RWPE1 (cell line): ENCODE measurements around the gene FBLN5.

Experiments
- CTCF ChIA-PET: fragments of 350-600 bp; sonication (Branson Sonifier 250); formaldehyde crosslinking; extraction: SDS; loops from one replicate; lab custom pipeline; 2021; lab: Yijun Ruan, JAX
- POLR2A ChIA-PET: fragments of 400-600 bp; formaldehyde crosslinking; extraction: SDS; loops from one replicate; lab custom pipeline; 2020; ENCODE audit warnings: antibody characterized with exemption; ENCODE audit not compliant: low non-redundant PET; lab: Yijun Ruan, JAX
- DNase-seq: peaks from one replicate; pipeline ENCODE4 v3.0.0; 2012; ENCODE audit warnings: low spot score
- H3K27ac ChIP-seq: fragments of 450-650 bp; 2 replicates; pipeline ENCODE4 v1.5.1; 2017
- TF ChIP-seq, protein P1 (sequence below): fragments of 450-650 bp; conservative IDR thresholded peaks from 2 replicates; pipeline ENCODE4 v1.5.1; 2017; ENCODE audit warnings: low read depth, mild to moderate bottlenecking

The FBLN5 gene

DNA sequence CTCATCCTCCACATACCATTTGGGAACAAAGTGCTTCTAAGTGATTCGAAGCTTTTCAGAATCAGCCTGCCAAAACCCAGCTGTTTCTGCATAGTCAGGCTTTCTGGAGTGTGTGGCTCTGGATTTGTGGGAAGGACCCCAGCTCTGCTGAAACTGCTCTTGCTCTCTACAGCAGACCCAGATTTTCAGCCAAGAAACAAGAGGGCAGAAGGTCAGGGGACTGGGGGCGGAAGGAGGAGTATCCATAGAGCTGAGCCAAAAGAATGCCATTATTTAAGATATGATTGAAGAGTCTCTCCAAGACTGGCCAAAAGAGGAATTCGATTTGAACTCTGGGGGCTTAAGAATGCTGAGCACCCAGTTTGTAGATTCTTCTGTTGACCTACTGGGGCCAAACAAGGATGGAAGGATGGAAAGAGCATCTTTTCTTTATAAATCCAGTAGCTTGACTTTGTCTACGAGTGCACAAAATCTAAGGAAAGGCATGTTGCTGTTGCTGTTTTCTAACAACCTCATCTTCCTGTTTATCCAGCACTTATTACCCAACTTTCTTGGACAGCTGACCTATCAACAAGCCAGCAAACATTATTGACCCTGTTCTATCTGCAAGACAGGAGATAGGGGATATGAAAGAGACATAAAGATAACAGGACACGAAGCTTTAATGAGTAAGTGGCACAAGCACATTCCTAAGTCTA, 29.2 kb downstream of the FBLN5 start:
- CTCF ChIA-PET, result interaction anchor here (0.5 kb wide), 1 partner anchor 27 kb away, joined by 7 read pairs; no protein-coding TSS in a partner anchor
- no peak overlapping the region for H3K27ac ChIP-seq
- DNase-seq, result no peak
- POLR2A ChIA-PET, result no interaction called here
- TF ChIP-seq, protein P1, sequence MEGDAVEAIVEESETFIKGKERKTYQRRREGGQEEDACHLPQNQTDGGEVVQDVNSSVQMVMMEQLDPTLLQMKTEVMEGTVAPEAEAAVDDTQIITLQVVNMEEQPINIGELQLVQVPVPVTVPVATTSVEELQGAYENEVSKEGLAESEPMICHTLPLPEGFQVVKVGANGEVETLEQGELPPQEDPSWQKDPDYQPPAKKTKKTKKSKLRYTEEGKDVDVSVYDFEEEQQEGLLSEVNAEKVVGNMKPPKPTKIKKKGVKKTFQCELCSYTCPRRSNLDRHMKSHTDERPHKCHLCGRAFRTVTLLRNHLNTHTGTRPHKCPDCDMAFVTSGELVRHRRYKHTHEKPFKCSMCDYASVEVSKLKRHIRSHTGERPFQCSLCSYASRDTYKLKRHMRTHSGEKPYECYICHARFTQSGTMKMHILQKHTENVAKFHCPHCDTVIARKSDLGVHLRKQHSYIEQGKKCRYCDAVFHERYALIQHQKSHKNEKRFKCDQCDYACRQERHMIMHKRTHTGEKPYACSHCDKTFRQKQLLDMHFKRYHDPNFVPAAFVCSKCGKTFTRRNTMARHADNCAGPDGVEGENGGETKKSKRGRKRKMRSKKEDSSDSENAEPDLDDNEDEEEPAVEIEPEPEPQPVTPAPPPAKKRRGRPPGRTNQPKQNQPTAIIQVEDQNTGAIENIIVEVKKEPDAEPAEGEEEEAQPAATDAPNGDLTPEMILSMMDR, result no peak

- TF ChIP-seq, protein P1, result no peak
- POLR2A ChIA-PET, result no interaction called here
These were observed 35.5 kb downstream of the FBLN5 start for GRCh38 chr14:91912035-91912434.

DNA sequence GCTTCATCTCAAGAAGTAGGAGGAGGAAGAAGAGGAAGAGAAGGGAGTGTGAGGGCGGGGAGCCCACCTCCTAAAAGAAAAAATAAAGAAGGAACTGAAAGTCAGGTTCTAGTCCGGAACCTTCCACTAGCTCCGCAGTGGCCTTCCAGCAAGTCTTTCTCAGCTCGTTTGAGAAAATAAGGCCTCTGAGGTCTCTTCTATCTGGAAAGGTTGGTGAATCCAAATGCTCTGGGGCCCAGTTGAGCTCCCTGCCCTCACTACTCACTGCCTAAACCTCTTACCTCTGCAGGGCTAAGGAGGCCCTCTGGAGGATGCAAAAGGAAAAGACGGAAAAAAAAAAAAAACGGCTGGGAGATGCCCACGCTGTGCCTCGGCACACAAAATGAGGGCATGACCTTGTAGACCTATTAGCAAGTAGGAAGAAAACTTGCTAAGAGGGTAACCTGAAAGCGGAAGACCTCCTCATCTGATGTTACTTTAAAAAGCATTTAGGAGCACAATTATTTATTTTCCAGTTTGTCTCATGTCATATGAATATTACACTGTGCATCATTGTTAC, 35.9 kb downstream of the FBLN5 start:
- POLR2A ChIA-PET, result no interaction called here
- peak; percentile 54 for DNase-seq
- H3K27ac ChIP-seq, result no peak overlapping the region
- CTCF ChIA-PET, result interaction anchor here (0.5 to 1.3 kb wide), 10 partner anchors 10 to 733 kb away, joined by 3 to 10 read pairs (median 4); no protein-coding TSS in a partner anchor
- TF ChIP-seq, protein P1, result peak; percentile 34; the same call in 1 of the 2 replicates

More at GRCh38 chr14:91912035-91912434, 35.5 kb downstream of the FBLN5 start:
- no peak overlapping the region for H3K27ac ChIP-seq
- DNase-seq, result no peak
- CTCF ChIA-PET, result interaction anchor here (0.7 to 1.1 kb wide), 4 partner anchors 10 to 262 kb away, joined by 3 to 4 read pairs (median 4); no protein-coding TSS in a partner anchor

DNA sequence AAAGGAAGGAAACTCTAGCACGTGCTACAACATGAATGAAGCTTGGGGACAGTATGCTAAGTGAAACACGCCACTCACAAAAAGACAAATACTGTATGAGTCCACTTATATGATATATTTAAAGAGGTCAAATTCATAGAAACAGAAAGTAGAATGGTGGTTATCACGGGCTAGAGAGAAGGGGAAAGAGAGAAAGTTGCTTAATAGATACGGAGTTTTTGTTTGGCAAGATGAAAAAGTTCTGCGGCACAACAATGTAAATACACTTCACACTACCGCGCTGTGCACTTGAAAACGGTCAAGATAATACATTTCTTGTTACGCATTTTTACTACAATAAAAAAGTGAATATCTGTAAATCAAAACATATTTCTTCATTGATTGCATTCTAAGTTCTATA, 37.3 kb downstream of the FBLN5 start:
- DNase-seq, result no peak
- ChIA-PET CTCF (interaction anchor here (0.6 to 1.3 kb wide), 2 partner anchors 18 to 407 kb away, joined by 3 to 4 read pairs; no protein-coding TSS in a partner anchor), POLR2A (no interaction called here)
- H3K27ac ChIP-seq, result no peak overlapping the region
- TF ChIP-seq, protein P1, result no peak

DNA sequence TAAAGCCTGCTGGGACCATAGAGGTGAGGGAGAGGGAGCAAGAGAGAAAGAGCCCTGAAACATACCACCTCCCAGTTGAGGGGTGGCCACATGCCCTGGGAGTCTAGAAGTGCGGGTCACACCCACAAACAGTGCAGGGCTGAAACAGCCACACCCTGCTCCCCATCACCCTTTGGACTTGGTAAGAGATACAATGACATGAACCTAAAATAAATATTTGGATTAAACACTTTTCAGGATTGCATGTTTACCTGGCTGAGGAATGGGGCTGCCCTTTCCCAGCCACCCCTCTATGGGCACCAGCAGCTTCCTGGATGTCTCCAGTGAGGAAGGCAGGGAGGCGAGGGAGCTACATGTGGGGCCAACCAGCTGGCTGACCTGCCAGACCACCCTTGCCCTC, 41.1 kb downstream of the FBLN5 start:
- ChIA-PET POLR2A (no interaction called here), CTCF (no interaction called here)
- no peak for DNase-seq
- H3K27ac ChIP-seq, result no peak overlapping the region
- TF ChIP-seq, protein P1, result no peak

- TF ChIP-seq, protein P1, result no peak
- ChIA-PET POLR2A (no interaction called here), CTCF (no interaction called here)
- H3K27ac ChIP-seq, result no peak overlapping the region
- DNase-seq, result no peak
These were observed 42.4 kb downstream of the FBLN5 start for GRCh38 chr14:91904956-91905645.
